Astrocyte (in vitro differentiated cells and primary cell): ENCODE measurements around the gene ADD3. TPM values are rescaled to one million over a fixed set of nuclear protein-coding genes. Genes with fewer than 3 reads are reported as not detected.

Experiments used
- DNase-seq: peaks from one replicate; pipeline ENCODE4 v3.0.0-alpha.2; 2010; ENCODE audit warnings: low read depth
- FAIRE-seq: peaks from 2 replicates; lab custom pipeline; 2011; peaks lifted over from hg19 to GRCh38; lab: Jason Lieb, UNC
- H2AFZ ChIP-seq: 2 replicates; pipeline ENCODE4 v1.6.0; 2012; ENCODE audit warnings: low read depth, low read length, inconsistent platforms
- H3K27ac ChIP-seq: 2 replicates; pipeline ENCODE4 v1.5.1; 2011; ENCODE audit warnings: low read depth, low read length, inconsistent platforms
- H3K27me3 ChIP-seq: 2 replicates; pipeline ENCODE4 v1.6.0; 2011; ENCODE audit warnings: low read length, inconsistent platforms; ENCODE audit not compliant: insufficient read depth
- H3K36me3 ChIP-seq: 2 replicates; pipeline ENCODE4 v1.5.1; 2011; ENCODE audit warnings: low read length, inconsistent platforms; ENCODE audit not compliant: insufficient read depth
- H3K4me1 ChIP-seq: 2 replicates; pipeline ENCODE4 v1.5.1; 2011; ENCODE audit warnings: low read length, inconsistent platforms; ENCODE audit not compliant: insufficient read depth
- H3K4me2 ChIP-seq: 2 replicates; pipeline ENCODE4 v1.6.0; 2012; ENCODE audit warnings: low read length, inconsistent platforms
- H3K4me3 ChIP-seq: 2 replicates; pipeline ENCODE4 v1.5.1; 2011; ENCODE audit warnings: low read depth, mild to moderate bottlenecking, low read length, inconsistent platforms; ENCODE audit not compliant: insufficient read depth
- H3K79me2 ChIP-seq: 2 replicates; pipeline ENCODE4 v1.6.0; 2012; ENCODE audit warnings: mild to moderate bottlenecking, low read length, inconsistent platforms; ENCODE audit not compliant: insufficient read depth
- H3K9ac ChIP-seq: 2 replicates; pipeline ENCODE4 v1.6.0; 2012; ENCODE audit warnings: mild to moderate bottlenecking, low read length, inconsistent platforms
- H3K9me3 ChIP-seq: 2 replicates; pipeline ENCODE4 v1.5.1; 2012; ENCODE audit warnings: low read depth, mild to moderate bottlenecking, low read length, inconsistent platforms; ENCODE audit not compliant: insufficient read depth
- H4K20me1 ChIP-seq: 2 replicates; pipeline ENCODE4 v1.6.0; 2012; ENCODE audit warnings: low read length, inconsistent platforms; ENCODE audit not compliant: insufficient read depth
- H3K27ac Mint-ChIP-seq: one replicate; pipeline ENCODE4 v1.8.0; 2021; ENCODE audit warnings: mild to moderate bottlenecking, mixed read lengths; ENCODE audit not compliant: unreplicated experiment
- H3K27me3 Mint-ChIP-seq: one replicate; pipeline ENCODE4 v1.8.0; 2021; ENCODE audit warnings: low read depth, mixed read lengths; ENCODE audit not compliant: unreplicated experiment
- H3K36me3 Mint-ChIP-seq: one replicate; pipeline ENCODE4 v1.8.0; 2021; ENCODE audit warnings: low read depth, mixed read lengths; ENCODE audit not compliant: unreplicated experiment
- H3K4me1 Mint-ChIP-seq: one replicate; pipeline ENCODE4 v1.8.0; 2021; ENCODE audit warnings: low read depth, mixed read lengths; ENCODE audit not compliant: unreplicated experiment
- H3K4me3 Mint-ChIP-seq: one replicate; pipeline ENCODE4 v1.8.0; 2021; ENCODE audit warnings: mild to moderate bottlenecking, moderate library complexity, mixed read lengths; ENCODE audit not compliant: unreplicated experiment
- H3K9me3 Mint-ChIP-seq: one replicate; pipeline ENCODE4 v1.8.0; 2021; ENCODE audit warnings: mild to moderate bottlenecking, mixed read lengths; ENCODE audit not compliant: unreplicated experiment
- EZH2 ChIP-seq: IDR thresholded peaks from 2 replicates; pipeline ENCODE4 v1.6.1; 2012; ENCODE audit warnings: mild to moderate bottlenecking, low read length, inconsistent platforms; ENCODE audit not compliant: insufficient read depth
- total RNA-seq: library from RNA; stranded (reverse); gene quantifications from 2 replicates; pipeline ENCODE4 v1.2.1, GENCODE V29; 2021
- TF ChIP-seq, protein P1 (sequence below): IDR thresholded peaks from 2 replicates; pipeline ENCODE4 v1.5.1; 2011; ENCODE audit warnings: low read depth, mild to moderate bottlenecking, inconsistent platforms, low read length, moderate library complexity; ENCODE audit not compliant: insufficient read depth

The ADD3 gene
- total RNA-seq, 1 donor from 2014 or later, result 127 TPM

DNA sequence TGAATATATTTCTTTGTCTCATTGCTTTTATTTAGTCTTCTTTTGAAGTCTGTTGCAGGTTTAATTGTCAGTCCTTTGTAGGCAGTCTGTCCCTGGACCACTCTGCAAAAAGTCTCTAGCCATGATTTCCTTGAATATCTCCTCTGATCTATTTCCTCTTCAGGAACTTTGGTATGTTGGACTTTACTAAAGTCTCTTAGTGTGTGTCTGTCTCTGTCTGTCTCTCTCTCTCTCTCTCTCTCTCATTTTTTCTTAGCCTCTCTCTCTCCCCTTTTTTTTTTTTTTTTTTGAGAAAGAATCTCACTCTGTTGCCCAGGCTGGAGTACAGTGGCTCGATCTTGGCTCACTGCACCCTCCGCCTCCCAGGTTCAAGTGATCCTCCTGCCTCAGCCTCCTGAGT, 57.5 kb downstream of the ADD3 start:
- Histone ChIP-seq H4K20me1 (peaks cover 11% of the 10 kb centered on the region), H2AFZ (no peak overlapping the region), H3K27ac (no peak overlapping the region), H3K4me2 (no peak overlapping the region), H3K79me2 (peaks cover 50% of the 10 kb centered on the region), H3K4me3 (no peak overlapping the region), H3K9me3 (no peaks in the 10 kb centered on the region), H3K36me3 (no peaks in the 10 kb centered on the region), H3K9ac (no peak overlapping the region), H3K27me3 (no peaks in the 10 kb centered on the region), H3K4me1 (no peaks in the 10 kb centered on the region)
- Mint-ChIP-seq H3K4me1 (peaks cover 28% of the 10 kb centered on the region), H3K27ac (no peak overlapping the region), H3K27me3 (no peaks in the 10 kb centered on the region), H3K36me3 (no peaks in the 10 kb centered on the region), H3K4me3 (no peak overlapping the region), H3K9me3 (no peaks in the 10 kb centered on the region)
- no peak for TF ChIP-seq EZH2
- TF ChIP-seq, protein P1, sequence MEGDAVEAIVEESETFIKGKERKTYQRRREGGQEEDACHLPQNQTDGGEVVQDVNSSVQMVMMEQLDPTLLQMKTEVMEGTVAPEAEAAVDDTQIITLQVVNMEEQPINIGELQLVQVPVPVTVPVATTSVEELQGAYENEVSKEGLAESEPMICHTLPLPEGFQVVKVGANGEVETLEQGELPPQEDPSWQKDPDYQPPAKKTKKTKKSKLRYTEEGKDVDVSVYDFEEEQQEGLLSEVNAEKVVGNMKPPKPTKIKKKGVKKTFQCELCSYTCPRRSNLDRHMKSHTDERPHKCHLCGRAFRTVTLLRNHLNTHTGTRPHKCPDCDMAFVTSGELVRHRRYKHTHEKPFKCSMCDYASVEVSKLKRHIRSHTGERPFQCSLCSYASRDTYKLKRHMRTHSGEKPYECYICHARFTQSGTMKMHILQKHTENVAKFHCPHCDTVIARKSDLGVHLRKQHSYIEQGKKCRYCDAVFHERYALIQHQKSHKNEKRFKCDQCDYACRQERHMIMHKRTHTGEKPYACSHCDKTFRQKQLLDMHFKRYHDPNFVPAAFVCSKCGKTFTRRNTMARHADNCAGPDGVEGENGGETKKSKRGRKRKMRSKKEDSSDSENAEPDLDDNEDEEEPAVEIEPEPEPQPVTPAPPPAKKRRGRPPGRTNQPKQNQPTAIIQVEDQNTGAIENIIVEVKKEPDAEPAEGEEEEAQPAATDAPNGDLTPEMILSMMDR, result no peak
- DNase-seq, result no peak
- FAIRE-seq, result no peak

DNA sequence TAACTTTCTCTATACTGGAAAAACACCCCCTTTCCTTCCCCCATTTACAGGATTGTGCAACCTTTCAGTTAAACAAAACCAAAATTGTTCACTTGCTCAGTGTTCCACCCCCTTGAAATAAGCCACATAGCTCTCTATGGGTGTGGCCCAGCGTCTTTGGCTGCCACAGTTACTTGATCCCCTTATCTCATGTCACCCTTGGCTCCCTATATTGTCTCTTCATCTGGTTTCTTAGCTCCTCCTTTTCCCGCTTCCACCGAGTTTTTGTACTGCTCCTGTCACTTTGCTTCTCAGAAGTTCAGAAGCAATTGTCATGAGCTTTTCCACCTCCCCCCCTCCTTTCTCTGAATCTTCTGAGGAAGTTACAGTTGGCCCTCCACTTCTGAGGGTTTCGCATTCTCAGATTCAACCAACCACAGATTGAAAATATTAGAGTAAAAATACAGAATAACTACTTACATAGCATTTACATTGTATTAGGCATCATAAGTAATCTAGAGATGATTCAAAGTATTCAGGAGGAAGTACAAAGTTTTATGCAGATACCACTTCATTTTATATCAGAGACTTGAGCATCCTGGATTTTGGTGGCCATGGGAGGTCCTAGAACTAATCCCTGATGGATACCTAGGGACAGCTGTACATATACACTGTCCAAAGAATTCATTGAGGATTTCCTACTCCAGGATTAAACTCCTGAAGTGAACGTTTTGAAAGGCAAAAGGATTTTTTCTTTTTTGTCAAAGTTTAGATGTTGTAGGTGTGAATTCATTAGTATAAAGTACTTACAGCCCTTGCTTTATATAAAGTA, 60.4 kb downstream of the ADD3 start:
- Histone ChIP-seq H3K27ac (no peak overlapping the region), H3K4me2 (no peak overlapping the region), H3K9me3 (no peaks in the 10 kb centered on the region), H3K4me1 (no peaks in the 10 kb centered on the region), H3K9ac (no peak overlapping the region), H3K79me2 (peaks cover 38% of the 10 kb centered on the region), H4K20me1 (peaks cover 5% of the 10 kb centered on the region), H3K4me3 (no peak overlapping the region), H2AFZ (no peak overlapping the region), H3K36me3 (no peaks in the 10 kb centered on the region), H3K27me3 (no peaks in the 10 kb centered on the region)
- FAIRE-seq (no peak), DNase-seq (no peak)
- Mint-ChIP-seq H3K36me3 (peaks cover 2% of the 10 kb centered on the region), H3K4me3 (no peak overlapping the region), H3K27ac (peak overlapping the region; percentile 50), H3K4me1 (peaks cover 27% of the 10 kb centered on the region), H3K27me3 (no peaks in the 10 kb centered on the region), H3K9me3 (no peaks in the 10 kb centered on the region)
- TF ChIP-seq, protein P1, result no peak
- no peak for TF ChIP-seq EZH2

DNA sequence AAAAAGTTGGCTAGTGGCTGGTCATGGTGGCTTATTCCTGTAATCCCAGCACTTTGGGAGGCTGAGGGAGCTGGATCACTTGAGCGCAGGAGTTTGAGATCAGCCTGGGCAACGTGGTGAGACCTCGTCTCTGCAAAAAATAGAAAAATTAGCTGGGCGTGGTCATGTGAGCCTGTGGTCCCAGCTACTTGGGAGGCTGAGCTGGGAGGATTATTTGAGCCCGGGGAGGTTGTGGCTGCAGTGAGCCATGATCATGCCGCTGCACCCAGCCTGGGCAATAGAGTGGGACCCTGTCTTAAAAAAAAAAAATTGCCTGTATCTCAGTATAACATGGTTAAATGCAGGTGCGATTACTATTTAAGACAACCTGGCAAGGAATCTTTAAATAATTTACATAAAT, 61.0 kb downstream of the ADD3 start:
- no peak overlapping the region for H3K4me3 Mint-ChIP-seq
- Histone ChIP-seq H3K27ac (no peak overlapping the region), H2AFZ (no peak overlapping the region), H3K36me3 (no peaks in the 10 kb centered on the region), H3K4me1 (peaks cover 2% of the 10 kb centered on the region), H4K20me1 (peaks cover 5% of the 10 kb centered on the region), H3K4me2 (no peak overlapping the region), H3K27me3 (no peaks in the 10 kb centered on the region), H3K79me2 (peaks cover 42% of the 10 kb centered on the region), H3K9me3 (no peaks in the 10 kb centered on the region), H3K9ac (no peak overlapping the region), H3K4me3 (no peak overlapping the region)
- peaks cover 31% of the 10 kb centered on the region for H3K4me1 Mint-ChIP-seq
- H3K27me3 Mint-ChIP-seq, result no peaks in the 10 kb centered on the region
- FAIRE-seq (no peak), DNase-seq (no peak)
- TF ChIP-seq, protein P1, result no peak
- TF ChIP-seq EZH2, result no peak
- peaks cover 2% of the 10 kb centered on the region for H3K36me3 Mint-ChIP-seq
- H3K27ac Mint-ChIP-seq, result no peak overlapping the region
- no peaks in the 10 kb centered on the region for H3K9me3 Mint-ChIP-seq
